ENCODE results near the gene SH3RF2. TPM values are rescaled to one million over a fixed set of nuclear protein-coding genes. Genes with fewer than 3 reads are reported as not detected.

The SH3RF2 gene
- total RNA-seq, 6 experiments from 2014 or later: 0.43 to 1.7 (median 0.66) TPM

- H3K36me3 Mint-ChIP-seq (ENCODE audit: low read depth): no peaks in the 10 kb centered on the region
- H3K4me3 Mint-ChIP-seq: no peak overlapping the region
- no peak for DNase-seq
- H3K4me1 Mint-ChIP-seq (ENCODE audit: low read depth): peaks cover 42% of the 10 kb centered on the region
- H3K27me3 Mint-ChIP-seq (ENCODE audit: insufficient read depth): no peaks in the 10 kb centered on the region; the same call in 1 of the 2 replicates
- H3K9me3 Mint-ChIP-seq: no peaks in the 10 kb centered on the region
- TF ChIP-seq CTCF (IDR thresholded peaks at IDR 0.05): no peak
- no peak overlapping the region for H3K27ac Mint-ChIP-seq
Measured at GRCh38 chr5:145931718-145932117, 4.7 kb upstream of the SH3RF2 start.

- no peaks in the 10 kb centered on the region for H3K36me3 Mint-ChIP-seq (ENCODE audit: low read depth)
- no peaks in the 10 kb centered on the region for H3K9me3 Mint-ChIP-seq
- H3K27me3 Mint-ChIP-seq (ENCODE audit: insufficient read depth): peaks cover 4% of the 10 kb centered on the region; the same call in 1 of the 2 replicates
- no peak for DNase-seq
- no peak for TF ChIP-seq CTCF (IDR thresholded peaks at IDR 0.05)
- H3K4me1 Mint-ChIP-seq (ENCODE audit: low read depth): peaks cover 68% of the 10 kb centered on the region
- H3K4me3 Mint-ChIP-seq: no peak overlapping the region
- H3K27ac Mint-ChIP-seq: no peak overlapping the region
Measured at GRCh38 chr5:145934276-145934675, 2.1 kb upstream of the SH3RF2 start.

- peaks cover 85% of the 10 kb centered on the region for H3K4me1 Mint-ChIP-seq (ENCODE audit: low read depth)
- H3K36me3 Mint-ChIP-seq (ENCODE audit: low read depth): no peaks in the 10 kb centered on the region
- peaks cover 18% of the 10 kb centered on the region for H3K27me3 Mint-ChIP-seq (ENCODE audit: insufficient read depth)
- no peaks in the 10 kb centered on the region for H3K9me3 Mint-ChIP-seq
- TF ChIP-seq CTCF (IDR thresholded peaks at IDR 0.05): no peak
- no peak overlapping the region for H3K27ac Mint-ChIP-seq
- DNase-seq: no peak
- H3K4me3 Mint-ChIP-seq: peak overlapping the region; percentile 87
Measured at GRCh38 chr5:145937432-145938250, 1.3 kb downstream of the SH3RF2 start.

GRCh38 chr5:145938776-145939539, 2.6 kb downstream of the SH3RF2 start:
- H3K4me1 Mint-ChIP-seq (ENCODE audit: low read depth): peaks cover 81% of the 10 kb centered on the region

More at GRCh38 chr5:145938776-145939539, 2.6 kb downstream of the SH3RF2 start:
- Mint-ChIP-seq H3K27me3 (ENCODE audit: insufficient read depth) (peaks cover 22% of the 10 kb centered on the region), H3K4me3 (no peak overlapping the region), H3K9me3 (no peaks in the 10 kb centered on the region), H3K36me3 (ENCODE audit: low read depth) (no peaks in the 10 kb centered on the region), H3K27ac (no peak overlapping the region)
- TF ChIP-seq CTCF (IDR thresholded peaks at IDR 0.05): no peak
- no peak for DNase-seq

All from HFFc6 (cell line).